ENCODE data around the gene MYO1E.
A peak's percentile ranks its signal among the peaks of the same experiment; 100 is the strongest.

Gene MYO1E

DNA sequence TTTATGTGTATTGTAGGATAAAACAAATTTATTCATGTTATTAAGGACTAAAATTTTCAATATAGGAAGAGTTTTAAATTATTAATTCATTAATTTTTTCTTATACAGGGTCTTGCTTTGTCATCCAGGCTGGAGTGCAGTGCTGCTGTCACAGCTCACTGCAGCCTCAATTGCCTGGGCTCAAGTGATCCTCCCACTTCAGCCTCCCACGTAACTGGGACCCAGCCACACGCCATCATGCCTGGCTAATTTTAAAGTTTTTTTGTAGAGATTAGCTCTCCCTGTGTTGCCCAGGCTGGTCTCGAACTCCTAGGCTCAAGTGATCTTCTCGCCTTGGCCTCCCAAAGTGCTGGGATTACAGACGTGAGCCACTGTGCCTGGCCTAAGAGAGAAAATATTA lies 253.0 kb downstream of the MYO1E start:
- no peak for DNase-seq

DNA sequence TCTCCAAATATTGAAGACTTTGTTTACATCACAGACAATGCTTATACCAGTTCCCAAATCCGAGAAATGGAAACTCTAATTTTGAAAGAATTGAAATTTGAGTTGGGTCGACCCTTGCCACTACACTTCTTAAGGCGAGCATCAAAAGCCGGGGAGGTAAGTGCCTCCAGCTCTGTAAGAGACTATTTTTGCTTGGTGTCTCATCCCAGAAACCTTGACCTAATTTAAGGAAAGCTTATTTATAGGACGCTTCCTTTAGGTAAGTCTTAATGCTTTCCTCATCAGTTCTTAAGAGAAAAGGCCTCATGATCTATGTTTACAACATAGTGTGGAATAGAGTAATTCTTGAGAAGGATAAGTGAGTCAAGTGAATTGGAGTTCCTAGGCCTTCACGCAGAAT lies 255.9 kb downstream of the MYO1E start:
- no peak for DNase-seq

DNA sequence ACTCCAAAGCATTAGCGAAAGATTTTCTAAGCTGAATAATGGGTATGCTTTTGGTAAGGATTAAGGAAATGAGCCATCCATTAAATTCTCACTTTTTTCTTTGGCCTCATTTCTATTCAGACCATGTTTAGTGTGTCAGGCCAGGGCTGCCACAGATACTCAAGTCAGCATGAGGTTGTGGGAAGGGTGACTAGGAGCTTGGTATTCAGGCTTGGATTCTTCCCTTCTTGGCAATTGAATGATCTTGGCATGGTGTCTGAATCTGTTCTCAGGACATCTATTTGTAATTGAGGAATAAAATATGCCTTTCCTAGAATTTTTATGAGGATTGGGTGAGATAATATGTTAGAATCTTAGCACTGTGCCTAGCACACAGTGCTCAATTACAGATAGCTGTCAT lies 256.5 kb downstream of the MYO1E start:
- DNase-seq: no peak

DNA sequence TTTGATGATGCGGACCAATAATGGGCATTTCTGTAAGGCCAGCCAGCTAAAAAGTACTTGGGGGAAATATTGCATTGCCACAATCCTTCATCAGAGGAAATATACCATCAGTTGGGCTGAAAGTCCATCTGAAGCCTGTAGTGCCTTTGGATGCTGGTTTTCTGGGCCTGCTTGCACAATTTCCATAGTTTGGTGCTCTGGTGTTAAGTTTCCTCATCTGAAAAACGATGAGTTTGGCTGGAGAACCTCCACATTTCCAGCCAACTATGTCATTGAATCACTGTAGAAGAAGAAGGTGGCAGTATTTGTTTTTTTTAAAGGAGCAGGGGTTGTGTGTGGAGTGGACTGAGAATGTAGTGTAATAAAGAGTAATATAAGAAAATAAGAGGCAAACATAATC lies 257.6 kb downstream of the MYO1E start:
- no peak for DNase-seq

- no peak for DNase-seq
Measured at GRCh38 chr15:59111251-59111650, 261.4 kb downstream of the MYO1E start.

GRCh38 chr15:59105854-59106253 lies 266.8 kb downstream of the MYO1E start:
- peak in 1 of 3 experiments; percentile 40 for DNase-seq

- peak; percentile 84 to 98 (median 93) for DNase-seq
Measured at GRCh38 chr15:59104912-59105732, 267.5 kb downstream of the MYO1E start, which contains the start of gene CCNB2. Gene CCNB2, plus strand, starts transcription at chr15:59105146. Its CDS starts 123 bp downstream, at chr15:59105269.

GRCh38 chr15:59104602-59104911 lies 268.1 kb downstream of the MYO1E start:
- no peak for DNase-seq

DNA sequence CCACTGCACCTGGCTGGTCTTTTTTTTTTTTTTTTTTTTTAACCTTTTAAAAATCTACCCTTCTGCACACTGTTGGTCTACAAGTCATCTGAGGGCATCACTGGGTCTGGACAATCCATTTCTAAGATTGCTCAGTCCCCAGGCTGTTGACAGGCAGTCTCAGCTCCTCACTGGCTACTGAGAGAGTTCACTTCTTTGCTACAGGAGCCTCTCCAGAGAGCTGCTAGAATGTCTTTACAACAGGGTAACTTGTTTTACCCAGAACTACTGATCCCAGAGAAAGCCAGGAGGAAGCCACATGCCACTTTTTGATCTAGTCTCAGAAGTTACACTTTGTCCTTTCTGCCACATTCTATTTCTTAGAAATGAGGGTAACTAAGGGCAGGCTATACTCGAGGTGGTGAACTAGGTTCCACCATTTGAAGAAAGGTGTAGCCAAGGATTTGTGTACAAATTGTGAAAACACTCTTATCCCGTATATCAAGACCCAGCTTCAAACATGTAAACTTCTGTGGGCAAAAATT lies 273.4 kb downstream of the MYO1E start:
- DNase-seq: no peak

- no peak for DNase-seq
Measured at GRCh38 chr15:59096429-59096828, 276.2 kb downstream of the MYO1E start.

DNA sequence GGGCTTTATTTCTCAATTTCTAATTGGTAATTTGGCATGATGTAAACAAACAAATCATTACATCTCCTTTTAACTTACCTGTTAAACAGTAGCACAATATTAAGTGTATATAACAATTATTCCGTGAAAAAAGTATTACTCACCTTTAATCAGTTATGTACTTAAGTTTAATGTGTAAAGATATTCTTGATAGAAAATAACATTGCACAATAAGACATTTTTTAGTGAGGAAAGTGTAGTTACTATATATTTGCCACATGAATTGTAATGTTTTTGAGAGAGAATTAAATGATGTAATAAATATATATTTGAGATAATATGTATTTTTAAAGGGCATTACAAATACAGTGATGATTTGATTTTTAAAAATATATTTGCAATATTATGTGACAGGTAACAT lies 278.6 kb downstream of the MYO1E start:
- DNase-seq: no peak

DNA sequence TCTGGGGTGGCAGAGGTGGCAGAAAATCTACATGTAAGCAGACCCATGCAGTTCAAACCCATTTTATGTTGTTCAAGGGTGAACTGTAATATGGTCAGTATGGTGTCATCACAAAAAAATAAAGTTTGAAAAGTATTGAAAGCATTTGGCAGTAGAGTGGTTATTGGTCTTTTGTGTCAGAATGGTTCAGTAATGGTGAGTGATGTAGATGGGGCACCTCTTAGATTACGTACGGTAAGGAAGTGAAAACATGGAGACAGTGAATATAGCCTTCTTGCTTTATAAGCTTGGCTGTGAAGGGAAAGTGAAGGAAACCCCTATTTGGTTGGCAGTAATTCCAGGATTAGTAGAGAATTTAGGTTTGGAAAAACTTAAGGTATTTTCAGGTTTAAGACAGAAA lies 284.9 kb downstream of the MYO1E start:
- no peak for DNase-seq

Measured in NCI-H1417 (cell line).